BE2C (cell line): ENCODE results near the gene ZNF189.

Source experiments
- DNase-seq: peaks from one replicate; pipeline ENCODE4 v3.0.0-alpha.2; 2020
- H3K27me3 ChIP-seq: fragments of 250-450 bp; sonication (Bioruptor Pico); 2 replicates; pipeline ENCODE4 v1.5.1; 2020; ENCODE audit warnings: mild to moderate bottlenecking
- H3K36me3 ChIP-seq: fragments of 250-450 bp; sonication (Bioruptor Pico); 2 replicates; pipeline ENCODE4 v1.5.1; 2020; ENCODE audit warnings: mild to moderate bottlenecking
- H3K4me1 ChIP-seq: fragments of 250-450 bp; sonication (Bioruptor Pico); 2 replicates; pipeline ENCODE4 v1.5.1; 2020
- H3K4me3 ChIP-seq: 2 replicates; pipeline ENCODE4 v1.5.1; 2011; ENCODE audit warnings: low read depth, low read length
- H3K9me3 ChIP-seq: fragments of 250-450 bp; sonication (Bioruptor Pico); 2 replicates; pipeline ENCODE4 v1.5.1; 2020
- TF ChIP-seq, protein P1 (sequence below): IDR thresholded peaks from 2 replicates; pipeline ENCODE4 v1.5.1; 2012; ENCODE audit warnings: mild to moderate bottlenecking, low read depth, low read length

The ZNF189 gene

DNA sequence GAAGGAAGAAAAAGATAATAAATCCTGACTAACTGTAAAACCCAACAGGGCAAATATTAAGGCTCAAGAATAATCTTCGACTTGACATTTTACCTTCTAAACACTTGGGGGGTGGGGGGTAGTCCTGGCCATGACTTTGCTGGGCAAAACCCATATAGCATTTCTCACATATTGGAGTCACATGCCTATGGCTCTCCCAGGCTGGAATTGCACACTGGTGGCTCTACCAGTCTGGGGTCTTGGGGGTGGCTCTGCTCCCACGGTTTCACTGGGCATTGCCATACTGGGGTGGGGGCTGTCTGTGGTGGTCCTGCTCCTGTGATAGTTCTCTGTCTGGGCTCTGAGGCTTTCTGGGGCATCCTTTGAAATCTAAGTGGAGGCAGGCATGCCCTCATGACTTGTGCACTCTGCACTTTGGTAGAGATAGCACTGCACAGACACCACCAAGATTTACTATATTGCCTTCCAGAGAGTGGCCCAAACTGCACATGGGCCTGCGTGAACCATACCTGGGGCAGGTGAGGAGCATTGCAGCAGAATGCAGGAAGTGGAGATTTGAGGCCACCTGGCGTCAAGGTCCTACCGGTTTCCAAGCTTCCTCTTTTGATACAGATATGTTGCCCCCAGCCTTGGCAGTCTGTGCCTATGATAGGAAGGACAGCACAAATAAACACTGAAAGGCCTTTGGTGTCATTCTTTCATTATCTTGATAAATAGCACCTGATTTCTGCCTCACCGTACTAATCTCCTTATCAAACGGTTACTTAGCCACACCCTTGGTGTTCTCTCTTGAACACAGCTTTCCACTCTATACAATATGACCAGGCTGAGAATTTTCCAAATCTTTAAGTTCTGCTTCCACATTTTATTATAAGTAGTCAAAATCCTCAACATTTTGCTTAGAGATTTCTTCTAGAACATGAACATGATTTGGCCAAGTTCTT lies 43.6 kb upstream of the ZNF189 start:
- TF ChIP-seq, protein P1, sequence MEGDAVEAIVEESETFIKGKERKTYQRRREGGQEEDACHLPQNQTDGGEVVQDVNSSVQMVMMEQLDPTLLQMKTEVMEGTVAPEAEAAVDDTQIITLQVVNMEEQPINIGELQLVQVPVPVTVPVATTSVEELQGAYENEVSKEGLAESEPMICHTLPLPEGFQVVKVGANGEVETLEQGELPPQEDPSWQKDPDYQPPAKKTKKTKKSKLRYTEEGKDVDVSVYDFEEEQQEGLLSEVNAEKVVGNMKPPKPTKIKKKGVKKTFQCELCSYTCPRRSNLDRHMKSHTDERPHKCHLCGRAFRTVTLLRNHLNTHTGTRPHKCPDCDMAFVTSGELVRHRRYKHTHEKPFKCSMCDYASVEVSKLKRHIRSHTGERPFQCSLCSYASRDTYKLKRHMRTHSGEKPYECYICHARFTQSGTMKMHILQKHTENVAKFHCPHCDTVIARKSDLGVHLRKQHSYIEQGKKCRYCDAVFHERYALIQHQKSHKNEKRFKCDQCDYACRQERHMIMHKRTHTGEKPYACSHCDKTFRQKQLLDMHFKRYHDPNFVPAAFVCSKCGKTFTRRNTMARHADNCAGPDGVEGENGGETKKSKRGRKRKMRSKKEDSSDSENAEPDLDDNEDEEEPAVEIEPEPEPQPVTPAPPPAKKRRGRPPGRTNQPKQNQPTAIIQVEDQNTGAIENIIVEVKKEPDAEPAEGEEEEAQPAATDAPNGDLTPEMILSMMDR: no peak
- no peaks in the 10 kb centered on the region for H3K4me1 ChIP-seq
- DNase-seq: no peak

DNA sequence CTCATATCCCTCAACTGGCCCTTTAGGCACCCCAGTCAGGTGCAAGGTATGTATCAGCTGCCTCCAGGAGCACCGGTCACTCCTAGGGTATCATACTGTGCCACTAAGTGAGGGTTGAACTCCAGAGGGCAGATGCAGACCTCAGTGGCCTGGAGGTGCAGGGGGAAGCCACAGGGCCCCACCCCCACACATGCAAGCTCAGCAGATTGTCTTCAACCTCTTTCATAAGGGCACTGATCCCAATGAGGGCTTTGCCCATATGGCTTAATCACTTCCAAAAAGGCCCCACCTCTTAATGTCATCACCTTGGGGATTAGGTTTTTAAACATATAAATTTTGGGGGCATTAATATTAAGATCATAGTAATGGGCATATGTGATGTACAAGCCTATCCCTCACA lies 42.0 kb upstream of the ZNF189 start:
- Histone ChIP-seq H3K4me1 (no peaks in the 10 kb centered on the region), H3K9me3 (no peaks in the 10 kb centered on the region), H3K4me3 (no peak overlapping the region), H3K36me3 (no peaks in the 10 kb centered on the region), H3K27me3 (no peaks in the 10 kb centered on the region; the same call in 1 of the 2 replicates)
- DNase-seq: no peak
- TF ChIP-seq, protein P1: no peak

More for the DNA sequence above, 43.6 kb upstream of the ZNF189 start:
- Histone ChIP-seq H3K27me3 (no peaks in the 10 kb centered on the region; the same call in 1 of the 2 replicates), H3K36me3 (no peaks in the 10 kb centered on the region), H3K9me3 (no peaks in the 10 kb centered on the region), H3K4me3 (no peak overlapping the region)

DNA sequence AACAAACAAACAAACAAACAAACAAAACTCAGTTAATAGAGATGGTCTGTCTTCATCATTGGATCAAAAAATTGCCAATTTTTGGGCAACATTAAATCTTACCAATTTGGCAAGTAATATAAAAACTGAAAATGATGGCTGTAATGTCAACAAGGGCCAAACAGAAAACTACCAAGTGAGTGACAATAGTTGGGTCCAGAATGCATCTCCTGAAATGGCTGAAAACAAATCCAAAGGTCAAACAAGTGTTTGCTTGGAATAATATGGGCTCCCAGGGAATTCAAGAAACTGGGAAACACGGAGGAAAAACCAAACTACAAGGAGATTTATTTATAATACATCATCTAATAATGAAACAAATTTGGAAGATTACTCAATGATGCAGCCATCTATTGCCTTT lies 39.0 kb upstream of the ZNF189 start:
- H3K27me3 ChIP-seq: no peaks in the 10 kb centered on the region
- TF ChIP-seq, protein P1: no peak
- H3K9me3 ChIP-seq: no peaks in the 10 kb centered on the region
- H3K4me1 ChIP-seq: no peaks in the 10 kb centered on the region
- no peak overlapping the region for H3K4me3 ChIP-seq
- DNase-seq: no peak
- H3K36me3 ChIP-seq: no peaks in the 10 kb centered on the region

DNA sequence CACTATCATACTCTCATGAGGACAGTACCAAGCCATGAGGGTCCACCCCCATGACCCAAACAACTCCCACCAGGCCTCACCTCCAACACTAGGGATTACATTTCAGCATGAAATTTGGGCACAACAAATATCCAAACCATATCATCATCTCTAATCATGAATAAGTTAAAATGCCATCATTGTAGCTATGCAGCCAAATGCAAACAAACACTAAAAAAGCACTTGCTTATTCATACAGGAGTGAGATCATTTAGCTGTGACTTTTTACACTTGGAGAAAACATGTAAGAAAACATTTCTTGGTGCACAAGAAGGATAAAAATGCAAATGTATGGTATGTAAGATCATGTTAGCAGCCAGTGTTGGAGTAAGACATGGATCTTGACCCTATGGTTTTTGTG lies 38.0 kb upstream of the ZNF189 start:
- Histone ChIP-seq H3K4me1 (no peaks in the 10 kb centered on the region), H3K27me3 (no peaks in the 10 kb centered on the region)
- TF ChIP-seq, protein P1: no peak

DNA sequence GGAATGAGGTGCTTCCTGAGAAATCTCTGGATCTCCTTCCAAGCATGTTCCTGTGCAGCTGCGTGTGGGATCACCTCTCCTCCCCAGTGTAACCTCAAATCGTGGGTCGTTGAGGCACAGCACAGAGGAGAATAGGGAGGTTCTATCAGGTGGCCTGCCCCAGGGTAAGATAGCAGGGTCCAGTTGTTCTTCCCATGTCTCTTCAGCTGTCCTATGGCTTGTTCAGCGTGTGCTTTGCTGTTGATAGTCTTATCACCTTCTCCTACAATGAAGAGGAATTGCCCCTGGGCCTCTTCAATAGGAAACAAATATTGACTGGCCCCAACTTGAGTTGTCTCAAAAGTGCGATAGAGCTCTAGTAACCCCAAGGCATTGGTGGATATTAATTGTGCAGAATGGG lies 36.2 kb upstream of the ZNF189 start:
- H3K36me3 ChIP-seq: no peaks in the 10 kb centered on the region
- TF ChIP-seq, protein P1: no peak
- no peaks in the 10 kb centered on the region for H3K4me1 ChIP-seq
- H3K4me3 ChIP-seq: no peak overlapping the region
- no peaks in the 10 kb centered on the region for H3K9me3 ChIP-seq
- H3K27me3 ChIP-seq: no peaks in the 10 kb centered on the region
- no peak for DNase-seq

More for the DNA sequence above, 38.0 kb upstream of the ZNF189 start:
- no peak overlapping the region for H3K4me3 ChIP-seq
- H3K36me3 ChIP-seq: no peaks in the 10 kb centered on the region
- no peaks in the 10 kb centered on the region for H3K9me3 ChIP-seq
- no peak for DNase-seq

DNA sequence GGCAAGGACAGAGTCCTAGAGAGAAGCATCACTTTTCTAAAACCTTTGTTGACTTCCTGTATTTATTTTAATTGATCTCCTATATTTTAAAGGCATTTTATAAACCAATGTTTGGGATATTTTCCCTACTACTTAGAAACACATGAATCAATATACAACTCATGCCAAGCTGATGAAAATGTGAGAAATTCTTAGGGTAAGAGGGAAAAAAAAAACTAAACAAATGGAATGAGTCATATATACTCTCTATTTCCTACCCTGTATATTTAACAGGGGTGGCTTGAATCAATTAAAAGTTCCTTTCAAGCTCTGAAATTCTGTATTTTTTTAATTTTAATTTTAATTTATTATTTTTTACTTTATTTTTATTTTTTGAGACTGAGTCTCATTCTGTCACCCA lies 33.5 kb upstream of the ZNF189 start:
- TF ChIP-seq, protein P1: no peak
- no peaks in the 10 kb centered on the region for H3K27me3 ChIP-seq
- no peak overlapping the region for H3K4me3 ChIP-seq
- no peaks in the 10 kb centered on the region for H3K36me3 ChIP-seq
- no peaks in the 10 kb centered on the region for H3K4me1 ChIP-seq
- no peaks in the 10 kb centered on the region for H3K9me3 ChIP-seq
- DNase-seq: no peak
